Left lung (tissue), 10 donors: ENCODE measurements around the gene TNNT2. TPM values are rescaled to one million over a fixed set of nuclear protein-coding genes. Genes with fewer than 3 reads are reported as not detected.

Source experiments
- ATAC-seq: fragments of 200-7000 bp; cut with Tn5 transposase; one replicate; pipeline ENCODE4 v1.9.1; 2020; ENCODE audit warnings: moderate library complexity
- DNase-seq, 4 donors: peaks; one replicate each; pipeline ENCODE4 v3.0.0-alpha.2; 2013 to 2020
- H3K27ac ChIP-seq, 2 donors: fragments of 200-600 bp; sonication (generic) in 1 of 2; one replicate each; pipeline versions ENCODE4 v1.5.0 to v1.8.0; 2020 to 2021
- H3K27me3 ChIP-seq, 2 donors: fragments of 200-600 bp; sonication (generic) in 1 of 2; one replicate each; pipeline versions ENCODE4 v1.5.0 to v1.8.0; 2020 to 2021
- H3K36me3 ChIP-seq, 2 donors: fragments of 200-600 bp; sonication (generic) in 1 of 2; one replicate each; pipeline versions ENCODE4 v1.5.0 to v1.8.0; 2020 to 2021
- H3K4me1 ChIP-seq, 2 donors: fragments of 200-600 bp; one replicate each; pipeline ENCODE4 v1.8.0; 2021
- H3K4me3 ChIP-seq, 2 donors: fragments of 200-600 bp; sonication (generic) in 1 of 2; one replicate each; pipeline versions ENCODE4 v1.5.0 to v1.8.0; 2020 to 2021; ENCODE audit warnings: mild to moderate bottlenecking in 1 of 2
- H3K9me3 ChIP-seq, 2 donors: fragments of 200-600 bp; sonication (generic) in 1 of 2; one replicate each; pipeline versions ENCODE4 v1.5.0 to v1.8.0; 2020 to 2021
- intact Hi-C, 2 donors: fragments of 100-400 bp; cut with DNase I; formaldehyde crosslinking; loops; one replicate each; pipeline versions ENCODE4 v1.11.2 to v1.14.2; 2022
- polyA plus RNA-seq, 6 donors: library from polyadenylated mRNA; unstranded; fragments of 120-200 nt; gene quantifications; one replicate each; pipeline ENCODE4 v1.2.1, GENCODE V29; 2013; ENCODE audit not compliant: insufficient read length in 6 of 6
- total RNA-seq, 2 donors: library from RNA; stranded (reverse); fragmentation: NEBNext Ultra II Directional; extraction: Animal tissue kit (Norgen Biotek cat#: 25700); gene quantifications; one replicate each; pipeline ENCODE4 v1.2.1, GENCODE V29; 2021
- TF ChIP-seq, protein P1 (sequence below), 2 donors: fragments of 200-600 bp; sonication (generic) in 1 of 2; IDR thresholded peaks; one replicate each; pipeline versions ENCODE4 v1.5.0 to v1.8.0; 2021; ENCODE audit warnings: antibody characterized with exemption in 2 of 2
- donor health status: DM: no; HTN: yes; CAD: no.
- donor health status: DM: no; HTN: no; CAD: no.

The TNNT2 gene
- total and polyA plus RNA-seq, 8 donors: 3.2 to 6.5 (median 5.1) TPM

DNA sequence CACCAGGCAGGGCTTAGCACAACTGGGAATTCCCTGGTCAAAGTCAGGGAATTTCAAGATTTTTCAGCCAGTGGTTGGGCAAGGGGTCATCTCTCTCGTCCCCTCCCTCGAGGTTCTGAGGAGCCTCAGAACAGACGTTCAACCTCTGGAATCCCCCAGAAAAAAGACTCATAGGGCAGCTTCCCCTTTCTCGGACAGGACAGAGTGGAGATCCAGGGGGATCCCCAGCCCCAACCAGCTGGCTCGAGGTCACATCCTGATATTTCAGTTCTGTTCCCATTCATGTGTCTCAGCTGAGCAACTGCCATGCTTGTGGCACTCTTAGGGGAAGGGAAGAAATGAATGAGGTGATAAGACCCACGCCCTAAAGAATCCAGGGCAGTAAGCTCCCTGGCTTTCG, 26.6 kb upstream of the TNNT2 start:
- TF ChIP-seq, protein P1, sequence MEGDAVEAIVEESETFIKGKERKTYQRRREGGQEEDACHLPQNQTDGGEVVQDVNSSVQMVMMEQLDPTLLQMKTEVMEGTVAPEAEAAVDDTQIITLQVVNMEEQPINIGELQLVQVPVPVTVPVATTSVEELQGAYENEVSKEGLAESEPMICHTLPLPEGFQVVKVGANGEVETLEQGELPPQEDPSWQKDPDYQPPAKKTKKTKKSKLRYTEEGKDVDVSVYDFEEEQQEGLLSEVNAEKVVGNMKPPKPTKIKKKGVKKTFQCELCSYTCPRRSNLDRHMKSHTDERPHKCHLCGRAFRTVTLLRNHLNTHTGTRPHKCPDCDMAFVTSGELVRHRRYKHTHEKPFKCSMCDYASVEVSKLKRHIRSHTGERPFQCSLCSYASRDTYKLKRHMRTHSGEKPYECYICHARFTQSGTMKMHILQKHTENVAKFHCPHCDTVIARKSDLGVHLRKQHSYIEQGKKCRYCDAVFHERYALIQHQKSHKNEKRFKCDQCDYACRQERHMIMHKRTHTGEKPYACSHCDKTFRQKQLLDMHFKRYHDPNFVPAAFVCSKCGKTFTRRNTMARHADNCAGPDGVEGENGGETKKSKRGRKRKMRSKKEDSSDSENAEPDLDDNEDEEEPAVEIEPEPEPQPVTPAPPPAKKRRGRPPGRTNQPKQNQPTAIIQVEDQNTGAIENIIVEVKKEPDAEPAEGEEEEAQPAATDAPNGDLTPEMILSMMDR (IDR thresholded peaks at IDR 0.05): no peak
- no peak for ATAC-seq
- H3K4me3 ChIP-seq: no peak overlapping the region
- intact Hi-C loops: no loop called here
- H3K9me3 ChIP-seq: no peaks in the 10 kb centered on the region
- no peak for DNase-seq
- no peaks in the 10 kb centered on the region for H3K36me3 ChIP-seq
- H3K4me1 ChIP-seq: peaks cover 0 to 16% of the 10 kb centered on the region in 2 donors
- H3K27ac ChIP-seq: no peak overlapping the region
- peaks cover 11 to 24% of the 10 kb centered on the region in 2 donors for H3K27me3 ChIP-seq

DNA sequence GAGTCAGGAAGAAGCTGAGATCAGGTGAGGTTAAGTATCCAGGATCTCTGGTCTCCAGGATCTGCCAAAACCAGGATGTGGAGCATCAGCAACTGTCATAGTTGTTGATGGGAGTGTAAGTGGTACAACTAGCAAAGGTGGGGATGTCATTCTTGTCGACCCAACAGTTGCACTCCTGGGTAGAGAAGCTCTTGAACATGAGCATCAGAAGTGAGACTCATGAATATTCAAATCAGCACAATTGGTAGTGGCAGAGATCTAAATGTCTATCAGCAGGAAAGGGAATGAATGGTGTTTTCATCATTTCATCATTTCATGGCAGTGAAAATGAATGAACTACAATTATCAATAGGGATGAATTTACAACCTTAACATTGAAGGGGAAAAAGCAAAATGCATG, 25.9 kb upstream of the TNNT2 start:
- ATAC-seq (no peak), DNase-seq (no peak)
- H3K27ac ChIP-seq: no peak overlapping the region
- H3K9me3 ChIP-seq: no peaks in the 10 kb centered on the region
- peaks cover 17 to 31% of the 10 kb centered on the region in 2 donors for H3K27me3 ChIP-seq
- H3K4me1 ChIP-seq: peaks cover 0 to 15% of the 10 kb centered on the region in 2 donors
- TF ChIP-seq, protein P1 (IDR thresholded peaks at IDR 0.05): no peak
- H3K4me3 ChIP-seq: no peak overlapping the region
- intact Hi-C loops: no loop called here
- H3K36me3 ChIP-seq: no peaks in the 10 kb centered on the region

DNA sequence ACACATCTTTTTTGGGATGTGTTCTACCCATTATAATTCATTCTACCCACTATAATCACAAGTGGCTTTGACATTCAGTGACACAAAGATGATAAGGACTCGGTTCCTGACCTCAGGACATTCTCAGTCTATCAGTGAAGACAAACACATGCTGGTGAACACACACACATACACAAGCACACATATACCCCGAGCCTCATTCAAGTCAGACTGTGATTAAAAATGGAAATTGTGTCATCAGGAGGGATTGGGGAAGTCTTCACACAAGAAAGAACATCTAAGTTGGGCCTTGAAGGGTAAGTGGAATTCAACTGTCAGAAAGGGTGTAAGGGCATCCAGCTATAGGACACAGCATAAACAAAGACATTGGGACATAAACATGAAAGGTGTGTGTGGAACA, 24.2 kb upstream of the TNNT2 start:
- DNase-seq (no peak), ATAC-seq (no peak)
- H3K27me3 ChIP-seq: peaks cover 17 to 44% of the 10 kb centered on the region in 2 donors
- no peaks in the 10 kb centered on the region for H3K9me3 ChIP-seq
- no peak overlapping the region for H3K4me3 ChIP-seq
- H3K27ac ChIP-seq: no peak overlapping the region
- TF ChIP-seq, protein P1 (IDR thresholded peaks at IDR 0.05): no peak
- intact Hi-C loops: no loop called here
- no peaks in the 10 kb centered on the region for H3K36me3 ChIP-seq
- H3K4me1 ChIP-seq: peaks cover 0 to 12% of the 10 kb centered on the region in 2 donors

DNA sequence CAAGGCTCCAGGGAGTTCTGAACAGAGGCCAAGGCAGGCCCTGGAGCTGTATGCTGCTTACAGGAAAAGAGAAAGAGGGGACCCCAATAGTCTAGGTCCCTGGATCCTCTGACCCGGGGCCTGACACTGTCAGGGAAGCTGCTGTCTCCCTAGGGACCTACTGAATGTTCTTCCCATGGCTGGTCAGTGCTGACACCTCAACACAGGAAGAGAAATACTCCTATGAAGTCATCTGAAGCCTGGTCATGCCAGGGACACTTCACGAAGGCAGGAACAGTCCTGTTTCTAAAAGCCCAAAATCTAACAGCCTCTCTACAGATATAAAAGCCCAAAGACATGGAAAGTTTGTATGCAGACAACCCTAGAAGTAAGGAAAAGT, 23.4 kb upstream of the TNNT2 start:
- intact Hi-C loops: no loop called here
- Histone ChIP-seq H3K27me3 (peaks cover 17 to 44% of the 10 kb centered on the region in 2 donors), H3K4me3 (no peak overlapping the region), H3K4me1 (peaks cover 0 to 12% of the 10 kb centered on the region in 2 donors), H3K27ac (no peak overlapping the region), H3K36me3 (no peaks in the 10 kb centered on the region), H3K9me3 (no peaks in the 10 kb centered on the region)
- TF ChIP-seq, protein P1 (IDR thresholded peaks at IDR 0.05): no peak
- DNase-seq: peak in 1 of 4 donors; percentile 24
- ATAC-seq: no peak

DNA sequence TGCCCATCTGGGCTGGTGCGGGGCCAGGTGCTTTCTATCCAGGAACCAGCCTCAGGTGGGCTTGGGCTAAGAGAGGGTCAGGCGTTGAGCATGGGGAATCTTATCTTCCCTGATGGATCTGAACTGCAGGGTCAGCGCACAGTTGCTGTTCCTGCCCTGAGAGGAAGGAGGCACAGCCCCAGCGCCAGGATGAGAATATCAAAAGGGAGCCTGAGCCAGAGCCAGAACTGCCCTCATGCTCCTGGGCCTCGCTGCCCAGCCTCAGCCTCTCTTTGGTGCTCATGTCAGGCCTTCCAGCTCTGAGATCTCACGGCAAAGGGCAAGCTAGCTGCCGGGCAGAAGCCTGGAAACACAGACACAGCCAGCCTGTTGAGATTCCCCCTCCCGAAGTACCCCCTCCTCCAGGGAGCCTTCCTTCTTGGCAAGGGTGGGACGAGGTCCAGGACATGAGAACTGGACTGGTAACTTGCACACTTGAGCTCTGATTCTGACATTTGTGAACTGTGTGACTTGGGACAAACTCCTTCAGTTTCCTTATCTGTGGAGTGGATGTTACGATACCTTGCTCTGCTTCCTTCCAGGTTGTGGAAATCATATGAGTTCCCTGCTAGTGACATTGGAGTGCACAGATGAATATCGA, 22.9 kb upstream of the TNNT2 start:
- Histone ChIP-seq H3K27ac (peak overlapping the region; percentile 26 to 65), H3K9me3 (no peaks in the 10 kb centered on the region), H3K27me3 (peaks cover 17 to 44% of the 10 kb centered on the region in 2 donors), H3K36me3 (no peaks in the 10 kb centered on the region), H3K4me1 (peaks cover 0 to 12% of the 10 kb centered on the region in 2 donors), H3K4me3 (peak overlapping the region in 1 of 2 donors; percentile 42)
- intact Hi-C loops: no loop called here
- DNase-seq: peak in 3 of 4 donors; percentile 31 to 60 (median 56)
- TF ChIP-seq, protein P1 (IDR thresholded peaks at IDR 0.05): no peak
- ATAC-seq: peak; percentile 28
